SJCRH30 (cell line): ENCODE results near the gene GP1BB. TPM values are rescaled to one million over a fixed set of nuclear protein-coding genes. Genes with fewer than 3 reads are reported as not detected.
"Not testable (repeated sequence)": the region's sequence is repeated elsewhere in the genome, so short reads cannot be mapped to it uniquely, and the experiment has no call there.

Source experiments
- DNase-seq, 2 experiments: peaks; one replicate each; pipeline ENCODE4 v3.0.0-alpha.2; 2015 to 2020
- H3K27ac ChIP-seq: fragments of 250-450 bp; sonication (Bioruptor Pico); 2 replicates; pipeline ENCODE4 v1.5.1; 2020; ENCODE audit warnings: mild to moderate bottlenecking, moderate library complexity
- H3K27me3 ChIP-seq: fragments of 250-450 bp; sonication (Bioruptor Pico); 2 replicates; pipeline ENCODE4 v1.5.1; 2020; ENCODE audit warnings: mild to moderate bottlenecking, moderate library complexity
- H3K36me3 ChIP-seq: fragments of 250-450 bp; sonication (Bioruptor Pico); 2 replicates; pipeline ENCODE4 v1.5.1; 2020; ENCODE audit warnings: mild to moderate bottlenecking, moderate library complexity
- H3K4me1 ChIP-seq: fragments of 250-450 bp; sonication (Bioruptor Pico); 2 replicates; pipeline ENCODE4 v1.5.1; 2020; ENCODE audit warnings: mild to moderate bottlenecking, moderate library complexity
- H3K4me3 ChIP-seq: fragments of 250-450 bp; sonication (Bioruptor Pico); 2 replicates; pipeline ENCODE4 v1.5.1; 2020; ENCODE audit warnings: mild to moderate bottlenecking, moderate library complexity
- H3K9me3 ChIP-seq: fragments of 250-450 bp; sonication (Bioruptor Pico); replicated peaks from 2 replicates; pipeline ENCODE4 v1.5.1; 2020; ENCODE audit warnings: mild to moderate bottlenecking, moderate library complexity
- total RNA-seq: library from RNA; depleted of rRNA; stranded (reverse); fragments of >200 nt; shearing (Covaris generic); gene quantifications from 2 replicates; pipeline ENCODE4 v1.2.3, GENCODE V29; 2014; rRNA removed

The GP1BB gene
- 2.5 and 4.4 TPM in 2 replicates for total RNA-seq

- H3K27ac ChIP-seq = no peak within 1 kb of the TSS
- H3K4me3 ChIP-seq = no peak within 1 kb of the TSS
- no peak for DNase-seq
- no peaks in the 10 kb centered on the region for H3K9me3 ChIP-seq
- H3K36me3 ChIP-seq = peaks cover 5% of the 10 kb centered on the region; the same call in 1 of the 2 replicates
- peaks cover 1% of the 10 kb centered on the region for H3K4me1 ChIP-seq
- no peaks in the 10 kb centered on the region for H3K27me3 ChIP-seq
Observed at GRCh38 chr22:19723232-19723982, at the start of gene GP1BB. Gene GP1BB, plus strand, starts transcription at chr22:19723539. Its CDS starts 31 bp downstream, at chr22:19723570.

GRCh38 chr22:19673660-19674059, 49.7 kb upstream of the GP1BB start:
- Histone ChIP-seq H3K27me3 (no peaks in the 10 kb centered on the region), H3K4me3 (no peak overlapping the region)

GRCh38 chr22:19674129-19674928, 49.0 kb upstream of the GP1BB start:
- H3K4me3 ChIP-seq = no peak overlapping the region
- no peaks in the 10 kb centered on the region for H3K27me3 ChIP-seq
- no peak for DNase-seq
- H3K27ac ChIP-seq = no peak overlapping the region
- 0 out of 2 replicates have a peak, but pooled peaks cover 5% of the 10 kb centered on the region for H3K9me3 ChIP-seq
- H3K36me3 ChIP-seq = no peaks in the 10 kb centered on the region
- peaks cover 3% of the 10 kb centered on the region; the same call in 1 of the 2 replicates for H3K4me1 ChIP-seq

More at GRCh38 chr22:19673660-19674059, 49.7 kb upstream of the GP1BB start:
- no peak for DNase-seq
- Histone ChIP-seq H3K36me3 (no peaks in the 10 kb centered on the region), H3K9me3 (0 out of 2 replicates have a peak, but pooled peaks cover 5% of the 10 kb centered on the region), H3K4me1 (peaks cover 3% of the 10 kb centered on the region; the same call in 1 of the 2 replicates), H3K27ac (no peak overlapping the region)

- H3K4me1 ChIP-seq = peaks cover 3% of the 10 kb centered on the region; the same call in 1 of the 2 replicates
- H3K36me3 ChIP-seq = no peaks in the 10 kb centered on the region
- no peak overlapping the region for H3K4me3 ChIP-seq
- H3K9me3 ChIP-seq = 0 out of 2 replicates have a peak, but pooled peaks cover 5% of the 10 kb centered on the region
- no peak overlapping the region for H3K27ac ChIP-seq
- no peaks in the 10 kb centered on the region for H3K27me3 ChIP-seq
- DNase-seq = no peak
Observed at GRCh38 chr22:19674929-19675253, 48.4 kb upstream of the GP1BB start.

- H3K4me3 ChIP-seq = no peak overlapping the region
- 0 out of 2 replicates have a peak, but pooled peaks cover 5% of the 10 kb centered on the region for H3K9me3 ChIP-seq
- peaks cover 3% of the 10 kb centered on the region; the same call in 1 of the 2 replicates for H3K4me1 ChIP-seq
- no peaks in the 10 kb centered on the region for H3K36me3 ChIP-seq
- DNase-seq = no peak
- H3K27ac ChIP-seq = no peak overlapping the region
- H3K27me3 ChIP-seq = no peaks in the 10 kb centered on the region
Observed at GRCh38 chr22:19675428-19675827, 47.9 kb upstream of the GP1BB start.

GRCh38 chr22:19676437-19676836, 46.9 kb upstream of the GP1BB start:
- DNase-seq = not testable (repeated sequence)

GRCh38 chr22:19678949-19679521, 44.3 kb upstream of the GP1BB start:
- Histone ChIP-seq H3K4me1 (peaks cover 3% of the 10 kb centered on the region; the same call in 1 of the 2 replicates), H3K27me3 (no peaks in the 10 kb centered on the region), H3K9me3 (0 out of 2 replicates have a peak, but pooled peaks cover 3% of the 10 kb centered on the region), H3K4me3 (no peak overlapping the region), H3K36me3 (no peaks in the 10 kb centered on the region), H3K27ac (no peak overlapping the region)
- DNase-seq = no peak

More at GRCh38 chr22:19676437-19676836, 46.9 kb upstream of the GP1BB start:
- H3K36me3 ChIP-seq, H3K9me3 ChIP-seq, H3K4me3 ChIP-seq, H3K27ac ChIP-seq, H3K27me3 ChIP-seq, H3K4me1 ChIP-seq: not testable (repeated sequence)

GRCh38 chr22:19679522-19680101, 43.7 kb upstream of the GP1BB start:
- no peak overlapping the region for H3K4me3 ChIP-seq
- H3K36me3 ChIP-seq = no peaks in the 10 kb centered on the region
- no peaks in the 10 kb centered on the region for H3K4me1 ChIP-seq
- DNase-seq = no peak
- H3K27me3 ChIP-seq = no peaks in the 10 kb centered on the region
- H3K9me3 ChIP-seq = 0 out of 2 replicates have a peak, but pooled peaks cover 3% of the 10 kb centered on the region
- no peak overlapping the region for H3K27ac ChIP-seq

- no peaks in the 10 kb centered on the region for H3K4me1 ChIP-seq
- no peak for DNase-seq
Observed at GRCh38 chr22:19680287-19680881, 43.0 kb upstream of the GP1BB start.

GRCh38 chr22:19680911-19681862, 42.2 kb upstream of the GP1BB start:
- Histone ChIP-seq H3K36me3 (no peaks in the 10 kb centered on the region), H3K4me3 (no peak overlapping the region), H3K27ac (no peak overlapping the region), H3K27me3 (no peaks in the 10 kb centered on the region), H3K9me3 (0 out of 2 replicates have a peak, but pooled peaks cover 3% of the 10 kb centered on the region), H3K4me1 (no peaks in the 10 kb centered on the region)
- no peak for DNase-seq

More at GRCh38 chr22:19680287-19680881, 43.0 kb upstream of the GP1BB start:
- H3K4me3 ChIP-seq = no peak overlapping the region
- no peaks in the 10 kb centered on the region for H3K27me3 ChIP-seq
- no peaks in the 10 kb centered on the region for H3K36me3 ChIP-seq
- H3K9me3 ChIP-seq = 0 out of 2 replicates have a peak, but pooled peaks cover 3% of the 10 kb centered on the region
- H3K27ac ChIP-seq = no peak overlapping the region

GRCh38 chr22:19681863-19682245, 41.5 kb upstream of the GP1BB start:
- Histone ChIP-seq H3K4me3 (no peak overlapping the region), H3K9me3 (0 out of 2 replicates have a peak, but pooled peaks cover 3% of the 10 kb centered on the region), H3K27ac (no peak overlapping the region), H3K4me1 (no peaks in the 10 kb centered on the region), H3K27me3 (no peaks in the 10 kb centered on the region), H3K36me3 (no peaks in the 10 kb centered on the region)
- no peak for DNase-seq

GRCh38 chr22:19686946-19687345, 36.4 kb upstream of the GP1BB start:
- peaks cover 12% of the 10 kb centered on the region; the same call in 1 of the 2 replicates for H3K27me3 ChIP-seq
- H3K36me3 ChIP-seq = no peaks in the 10 kb centered on the region
- H3K9me3 ChIP-seq = no peaks in the 10 kb centered on the region
- DNase-seq = no peak
- no peak overlapping the region for H3K27ac ChIP-seq
- H3K4me1 ChIP-seq = 0 out of 2 replicates have a peak, but pooled peaks cover 6% of the 10 kb centered on the region
- no peak overlapping the region for H3K4me3 ChIP-seq
